HG03097 (cell line): ENCODE results near the gene WNT4.

ENCODE experiments used
- ATAC-seq: cut with Tn5 transposase; IDR thresholded peaks from one replicate; pipeline ENCODE4 v1.9.1; 2021; ENCODE audit not compliant: unreplicated experiment, low FRiP score

The WNT4 gene

DNA sequence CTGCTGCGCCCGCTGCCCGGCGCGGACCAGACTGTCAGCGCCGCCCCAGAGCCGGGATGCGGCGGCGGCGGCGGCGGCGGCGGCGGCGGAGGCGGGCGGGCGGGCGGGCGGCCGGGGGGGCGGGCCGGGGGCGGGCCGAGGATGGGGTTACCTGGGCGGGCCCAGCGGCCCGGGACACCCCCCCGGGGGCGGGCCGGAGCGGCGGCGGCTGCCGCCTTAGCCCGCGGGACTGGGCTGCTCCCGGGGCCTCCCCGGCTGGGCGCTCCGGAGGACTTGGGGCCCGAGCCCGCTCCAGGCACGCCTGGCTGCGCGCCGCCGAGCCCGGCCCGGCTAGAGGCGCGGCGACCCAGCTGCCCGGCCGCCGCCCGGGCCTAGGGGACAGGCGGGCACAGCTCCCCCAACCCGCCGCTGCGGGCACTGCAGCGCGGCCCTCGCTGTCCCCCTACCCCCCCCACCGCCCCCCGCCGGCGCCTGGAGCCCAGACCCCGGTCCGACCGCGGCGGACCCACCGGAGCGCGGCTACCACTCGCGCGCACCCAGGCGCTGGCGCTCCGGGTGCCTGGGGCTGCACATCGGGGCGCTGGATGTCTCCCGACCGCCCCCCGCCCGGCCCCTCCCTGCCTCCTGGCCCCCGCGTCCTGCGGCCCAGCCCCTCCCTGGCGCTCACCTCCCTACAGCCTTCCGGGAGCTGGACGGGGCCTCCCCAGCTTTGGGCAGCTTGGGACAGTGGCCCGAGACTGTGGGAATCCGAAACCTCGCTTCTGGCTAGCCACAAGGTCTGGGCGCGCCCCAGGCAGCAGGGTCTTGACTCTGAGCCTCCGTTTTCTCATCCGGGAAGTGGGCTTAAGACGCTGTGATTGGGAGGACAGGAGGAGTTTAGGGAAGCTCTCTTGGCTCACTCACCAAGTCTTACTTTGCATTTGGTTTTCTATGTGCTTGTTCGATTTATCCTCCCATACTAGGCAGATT, at the start of gene WNT4:
WNT4 (minus strand) TSS at position 33 of the 969 bp plus-strand sequence. CDS start 175 bp downstream, outside the sequence.
- no peak for ATAC-seq

DNA sequence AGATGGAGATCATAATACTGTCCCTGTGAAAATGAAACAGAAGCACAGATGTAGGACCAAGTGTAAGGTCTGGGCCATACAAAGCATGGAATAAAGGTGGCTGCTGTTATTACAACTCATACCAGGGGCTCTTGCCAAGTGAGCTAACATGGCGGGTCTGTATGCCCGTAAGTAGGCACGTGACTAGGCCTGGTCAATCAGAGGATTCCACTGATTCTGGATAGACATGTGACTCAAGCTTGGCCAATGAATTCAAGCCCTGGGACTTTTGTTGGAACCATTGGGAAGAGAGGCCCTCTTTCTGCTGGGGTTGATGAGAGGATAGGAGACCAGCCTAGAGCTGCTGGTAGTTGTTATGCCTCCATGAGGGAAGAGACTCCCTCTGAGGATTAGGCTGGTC, 47.8 kb upstream of the WNT4 start:
- ATAC-seq = no peak

DNA sequence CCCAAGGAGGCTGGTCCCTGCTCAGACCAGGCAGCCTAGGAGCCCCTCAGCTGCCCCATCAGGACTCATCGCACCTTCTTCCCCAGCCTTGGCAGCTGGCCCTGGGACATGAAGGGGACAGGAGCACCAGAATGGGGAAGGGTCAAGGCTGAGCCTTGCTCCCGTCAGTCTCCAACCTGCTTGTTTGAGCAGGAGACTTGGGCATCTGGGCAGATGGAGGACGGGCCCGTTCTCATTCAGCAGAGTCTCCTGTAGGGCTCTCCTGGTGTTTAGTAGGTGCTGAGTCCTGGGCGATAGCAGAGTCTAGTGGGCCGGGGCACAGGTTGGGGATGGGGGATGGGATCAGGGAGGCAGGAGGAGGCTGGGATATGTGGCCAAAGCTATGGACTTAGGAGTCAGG, 47.4 kb upstream of the WNT4 start:
- no peak for ATAC-seq

DNA sequence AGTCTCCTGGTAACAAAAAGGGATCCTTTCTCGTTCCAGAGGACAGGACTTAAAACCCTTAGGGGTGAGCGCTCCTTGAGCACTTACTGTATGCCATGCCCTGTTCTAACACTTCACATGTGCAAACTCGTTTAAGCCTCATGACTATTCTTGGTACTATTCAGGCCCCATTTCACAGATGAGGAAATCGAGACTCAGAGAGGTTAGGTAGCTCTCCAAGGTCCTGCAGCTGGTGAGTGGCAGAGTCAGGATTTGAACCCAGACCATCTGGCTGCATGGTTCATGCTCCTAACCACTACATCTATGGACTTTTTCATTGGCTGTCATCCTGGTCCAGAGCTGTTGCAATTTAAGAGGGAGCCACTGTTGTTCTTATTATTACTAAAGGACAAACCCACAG, 46.7 kb upstream of the WNT4 start:
- no peak for ATAC-seq

DNA sequence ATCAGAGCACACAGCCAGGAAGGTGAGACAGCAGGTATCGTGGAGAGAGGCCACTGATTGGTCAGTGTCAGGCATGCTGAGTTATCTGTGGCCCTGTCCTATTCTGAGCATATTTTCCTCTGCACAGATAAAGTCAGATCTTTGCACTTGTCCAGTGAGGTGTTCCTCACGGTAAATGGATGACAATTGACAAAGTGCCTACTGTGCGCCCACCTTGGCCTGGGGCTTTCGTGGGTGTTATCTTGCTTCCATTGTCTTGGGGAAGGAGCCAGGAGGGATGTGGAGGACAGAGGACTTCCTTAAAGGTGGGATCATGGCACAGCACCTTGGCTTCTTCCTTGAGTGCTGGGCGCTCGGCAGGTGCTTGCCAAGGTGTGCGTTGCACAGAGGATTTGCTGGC, 46.0 kb upstream of the WNT4 start:
- ATAC-seq = no peak

DNA sequence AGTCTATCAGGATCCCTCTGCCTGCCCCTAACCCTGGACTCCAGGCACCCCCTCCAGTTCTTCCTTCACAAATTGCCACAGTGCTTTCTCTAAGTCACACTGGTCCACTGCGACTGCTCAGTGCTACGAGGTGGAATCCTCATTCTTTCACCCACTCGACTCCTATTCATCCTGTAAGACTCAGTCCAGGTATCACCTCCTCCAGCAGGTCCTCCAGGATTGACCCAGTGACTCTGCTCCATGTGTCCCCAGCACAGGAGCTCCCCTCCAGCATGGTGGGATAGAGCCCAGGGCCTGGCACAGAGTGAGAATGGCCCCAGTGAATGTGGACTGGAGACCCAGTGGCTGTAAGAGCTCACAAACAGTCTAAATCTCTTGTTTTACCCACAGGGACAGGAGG, 45.5 kb upstream of the WNT4 start:
- ATAC-seq = no peak

DNA sequence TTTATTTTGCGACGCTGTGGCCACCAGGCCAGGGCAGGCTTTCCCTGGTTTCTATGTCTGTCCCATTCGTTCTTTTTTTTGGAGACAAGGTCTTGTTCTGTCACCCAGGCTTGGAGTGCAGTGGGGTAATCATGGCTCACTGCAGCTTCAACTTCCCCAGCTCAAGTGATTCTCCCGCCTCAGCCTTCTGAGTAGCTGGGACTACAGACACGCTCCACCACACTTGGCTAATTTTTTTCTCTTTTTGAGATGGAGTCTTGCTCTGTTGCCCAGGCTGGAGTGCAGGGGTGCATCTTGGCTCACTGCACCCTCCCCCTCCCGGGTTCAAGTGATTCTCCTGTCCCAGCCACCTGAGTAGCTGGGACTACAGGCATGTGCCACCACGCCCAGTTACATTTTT, 43.4 kb upstream of the WNT4 start:
- no peak for ATAC-seq

DNA sequence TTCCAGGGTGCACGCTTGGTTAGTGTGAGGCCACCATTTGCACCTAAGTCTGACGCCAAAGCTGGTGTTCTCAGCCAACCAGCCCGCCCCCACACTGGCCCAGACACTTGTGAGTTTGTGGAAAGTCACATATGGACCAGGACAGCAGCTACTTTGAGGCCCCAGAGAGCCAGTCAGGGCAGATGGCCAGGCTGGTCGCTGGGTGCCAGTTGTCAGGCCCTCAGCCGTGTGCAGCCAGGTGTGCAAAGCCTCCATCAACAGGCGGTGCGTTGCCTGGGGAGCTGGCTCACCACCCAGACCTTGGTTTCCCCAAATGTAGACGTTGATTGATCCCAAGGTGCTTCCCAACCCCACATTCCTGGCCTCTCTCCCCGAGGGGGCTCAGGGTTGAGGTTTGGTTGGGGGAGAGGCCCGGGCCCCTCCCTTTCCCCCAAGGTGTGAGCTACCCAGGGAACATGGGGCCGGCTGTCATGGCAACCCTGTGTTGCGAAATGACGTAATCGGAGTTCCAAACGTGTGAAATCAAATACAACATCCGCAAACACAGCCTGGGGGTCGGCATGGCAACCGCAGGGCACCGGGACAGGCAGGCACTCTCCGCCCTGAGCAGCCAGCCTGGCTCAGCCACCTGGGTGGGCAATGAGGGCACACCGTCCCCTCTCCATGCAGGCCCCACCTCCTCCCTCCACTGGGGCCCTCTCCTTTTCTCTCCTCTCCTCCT, 42.2 kb upstream of the WNT4 start:
- ATAC-seq = no peak

DNA sequence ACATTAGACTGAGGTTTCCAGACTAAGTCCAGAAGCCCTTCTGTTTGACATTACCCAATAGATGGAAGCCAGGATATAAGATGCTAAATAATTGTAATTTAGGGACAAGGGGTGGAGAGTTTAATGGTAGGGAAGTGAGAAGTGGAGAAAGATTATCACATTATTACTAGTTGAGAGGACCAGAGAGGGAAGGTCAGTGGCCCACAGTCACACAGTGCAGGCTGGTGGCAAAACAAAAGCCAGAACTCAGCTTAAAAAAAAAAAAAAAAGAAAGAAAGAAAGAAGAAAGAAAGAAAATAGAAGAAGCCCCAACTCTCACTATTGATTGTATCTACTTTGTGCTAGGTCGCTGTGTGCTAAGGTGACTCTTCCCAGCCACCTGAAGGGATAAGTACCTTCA, 41.6 kb upstream of the WNT4 start:
- ATAC-seq = no peak

DNA sequence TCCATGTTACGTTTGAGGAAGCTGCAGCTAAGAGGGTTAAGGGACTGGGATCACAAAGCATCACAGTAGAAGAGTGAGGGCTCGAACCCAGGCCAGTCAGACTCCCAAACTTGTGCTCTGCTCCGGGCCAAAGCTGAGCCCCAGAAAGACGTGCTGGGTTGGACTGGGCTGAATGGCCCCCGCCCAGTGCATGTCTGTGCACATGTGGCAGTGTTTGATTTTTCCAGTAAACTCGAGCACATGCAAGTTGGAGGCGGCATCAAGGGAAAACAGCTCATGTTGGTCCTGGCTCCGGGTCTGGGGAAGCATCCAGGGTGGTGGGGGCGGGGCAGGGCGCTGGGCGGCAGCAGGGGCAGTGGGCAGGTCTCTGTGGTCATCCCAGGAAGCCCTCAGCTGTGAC, 39.8 kb upstream of the WNT4 start:
- no peak for ATAC-seq

DNA sequence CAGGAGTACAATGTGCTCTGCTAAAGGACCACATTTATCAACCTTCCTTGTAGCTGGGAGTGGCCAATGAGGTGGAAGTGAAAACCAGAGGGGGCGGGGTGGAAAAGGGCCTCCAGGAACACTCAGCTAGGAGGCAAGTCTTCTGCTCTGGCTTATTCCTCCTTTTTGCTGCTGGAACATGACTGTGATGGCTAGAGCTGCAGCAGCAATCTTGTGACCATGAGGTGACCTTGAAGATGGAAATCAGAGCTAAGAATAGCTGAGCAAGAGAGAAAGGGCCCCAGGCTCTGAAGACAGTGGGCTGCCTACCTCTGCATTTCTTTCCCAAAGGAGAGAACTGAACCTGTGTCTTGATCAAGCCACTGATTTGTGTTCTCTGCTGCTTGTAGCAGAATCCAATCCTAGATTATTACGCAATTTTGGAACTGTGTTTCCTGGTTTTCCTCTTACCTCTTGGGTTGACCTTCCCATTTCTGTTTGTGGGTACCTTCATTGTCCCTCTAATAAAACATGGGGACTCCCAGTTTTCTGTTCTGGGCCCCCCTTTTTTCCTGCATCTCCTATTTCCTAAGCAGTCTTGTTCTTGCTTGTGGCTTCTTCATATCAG, 36.4 kb upstream of the WNT4 start:
- ATAC-seq = no peak

DNA sequence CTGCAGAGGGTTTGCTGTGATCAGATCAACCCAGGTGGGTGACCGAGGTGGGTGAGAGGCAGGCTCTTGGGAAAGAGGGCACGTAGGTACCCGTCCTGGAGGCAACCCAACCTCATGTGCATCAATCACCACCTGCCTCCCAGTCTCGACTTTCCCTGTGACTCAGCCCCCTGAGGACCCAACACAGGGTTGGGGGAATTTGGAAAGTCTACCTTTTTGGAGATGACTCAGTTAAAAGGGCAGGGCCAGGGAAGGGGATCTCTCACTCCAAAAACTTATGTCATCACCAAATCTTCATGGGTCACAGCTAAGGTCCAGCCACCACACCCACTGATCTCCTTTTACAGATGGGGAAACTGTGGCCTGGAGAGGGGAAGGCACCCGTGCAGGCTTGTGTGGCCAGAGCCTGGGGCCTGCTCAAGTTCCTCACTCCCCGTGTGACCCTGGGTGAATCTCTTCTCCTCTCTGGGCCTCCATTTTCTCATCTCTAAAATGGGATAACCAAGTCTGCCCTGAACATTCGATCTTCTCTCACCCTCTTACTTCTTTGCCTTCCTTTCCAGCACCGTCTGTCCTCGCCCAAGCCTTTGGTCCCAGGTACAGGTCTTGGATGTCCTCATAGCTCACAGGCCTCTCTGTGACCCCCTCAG, 34.6 kb upstream of the WNT4 start:
- no peak for ATAC-seq

DNA sequence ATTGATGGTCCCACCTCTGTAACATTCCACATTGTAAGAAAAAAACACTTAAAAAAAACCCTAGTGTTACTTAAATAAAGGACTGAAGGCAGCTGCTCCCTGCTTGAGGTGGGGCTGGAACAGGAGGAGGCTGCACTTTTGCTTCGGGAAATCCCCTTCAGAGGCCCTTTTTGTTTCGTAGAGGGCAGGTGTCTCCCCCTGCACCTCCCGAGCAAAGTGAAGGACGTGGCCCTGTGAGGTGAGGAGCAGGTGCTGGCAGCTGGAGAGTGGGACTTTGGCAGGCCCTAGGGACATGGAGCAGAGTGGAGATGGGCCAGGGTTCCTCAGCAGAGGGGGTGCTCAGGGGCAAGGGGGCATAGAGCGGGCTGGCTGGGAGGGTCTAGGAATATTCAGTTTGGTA, 33.4 kb upstream of the WNT4 start:
- ATAC-seq = no peak

DNA sequence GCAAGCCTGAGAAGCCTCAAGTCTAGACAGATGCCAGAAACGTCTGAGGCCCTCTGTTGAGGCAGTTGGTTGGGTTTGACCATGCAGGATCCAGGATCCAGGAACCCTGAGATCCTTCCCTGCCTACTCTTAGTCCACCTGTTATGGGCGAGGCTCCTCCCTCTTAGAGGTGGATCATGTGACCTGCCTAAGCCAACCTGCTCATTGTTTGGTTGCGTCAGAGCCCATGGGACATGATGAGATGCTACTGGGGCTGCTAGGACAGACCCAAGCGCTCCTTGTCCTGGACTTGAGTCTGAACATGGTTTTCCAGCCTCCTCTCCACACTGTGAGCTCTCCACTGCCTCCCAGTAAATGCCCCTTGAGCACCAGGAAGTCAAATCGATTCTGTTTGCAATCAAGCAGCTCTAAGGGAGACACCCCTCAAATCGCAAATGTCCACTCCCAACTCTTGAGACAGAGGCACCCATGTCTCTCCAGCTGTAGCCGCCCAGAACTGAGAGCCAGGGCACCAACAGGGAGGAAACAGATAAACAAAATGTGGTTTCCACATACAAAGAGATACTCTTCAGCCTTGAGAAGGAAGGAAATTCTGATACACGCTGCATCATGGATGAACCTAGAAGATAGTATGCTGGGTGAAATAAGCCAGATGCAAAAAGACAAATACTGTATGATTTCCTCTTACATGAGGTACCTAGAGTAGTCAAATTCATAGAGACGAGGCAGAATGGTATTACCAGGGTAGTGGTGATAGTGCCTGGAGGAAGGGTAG, 31.7 kb upstream of the WNT4 start:
- no peak for ATAC-seq

DNA sequence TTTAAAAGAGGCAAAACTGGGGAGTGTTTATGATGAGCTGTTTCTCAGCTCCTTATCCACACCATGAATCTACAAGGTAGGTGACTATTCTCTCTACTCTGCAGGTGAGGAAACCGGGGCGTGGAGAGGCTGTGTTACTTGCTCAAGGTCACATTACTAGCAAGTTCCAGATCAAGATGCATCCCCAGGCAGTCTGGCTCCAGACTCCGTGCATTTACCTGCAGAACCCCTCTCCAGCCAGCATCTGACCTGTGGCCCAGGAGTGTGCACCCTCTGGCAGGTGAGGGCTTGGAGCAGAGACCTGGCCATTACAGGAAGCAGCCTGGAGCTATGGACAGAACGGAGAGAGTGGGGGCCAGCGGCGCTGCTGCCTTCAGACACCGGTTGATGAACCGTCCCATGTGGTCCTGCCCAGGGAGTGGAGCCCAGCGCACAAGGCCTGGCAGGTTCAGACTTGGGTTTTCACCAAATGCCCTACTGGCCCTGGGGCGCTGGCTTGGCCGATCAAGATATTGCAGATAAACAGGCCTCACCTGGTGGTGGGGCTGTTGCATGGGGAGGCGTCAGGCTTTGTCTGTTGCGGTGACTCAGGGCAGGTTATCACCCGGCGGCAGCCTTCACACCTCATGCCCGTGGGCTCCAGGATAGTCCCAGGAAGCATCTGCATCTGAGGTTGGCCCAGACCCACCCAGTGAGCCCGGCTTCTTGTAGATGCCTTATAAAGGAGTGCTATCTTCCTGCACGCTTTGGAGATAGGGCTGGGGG, 29.2 kb upstream of the WNT4 start:
- ATAC-seq = no peak

DNA sequence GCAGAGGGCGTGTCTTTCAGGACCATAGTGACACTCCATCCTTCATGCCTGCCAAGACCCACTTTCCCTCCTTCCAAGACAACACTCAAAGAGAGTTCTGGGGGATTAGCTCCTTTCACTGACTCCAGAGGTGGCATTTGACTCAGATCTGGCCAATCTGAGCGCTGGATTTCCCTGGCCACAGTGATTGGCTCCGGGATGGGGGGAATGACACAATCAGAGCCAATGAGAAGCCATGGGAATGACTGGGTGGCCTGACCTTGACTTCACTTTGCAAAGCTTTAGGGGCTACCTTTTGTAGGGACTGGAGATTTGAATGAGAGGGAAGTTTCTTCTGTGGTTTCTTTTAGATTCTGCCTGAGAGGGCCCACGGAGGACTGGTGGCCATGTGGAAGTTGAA, 26.9 kb upstream of the WNT4 start:
- ATAC-seq = no peak

DNA sequence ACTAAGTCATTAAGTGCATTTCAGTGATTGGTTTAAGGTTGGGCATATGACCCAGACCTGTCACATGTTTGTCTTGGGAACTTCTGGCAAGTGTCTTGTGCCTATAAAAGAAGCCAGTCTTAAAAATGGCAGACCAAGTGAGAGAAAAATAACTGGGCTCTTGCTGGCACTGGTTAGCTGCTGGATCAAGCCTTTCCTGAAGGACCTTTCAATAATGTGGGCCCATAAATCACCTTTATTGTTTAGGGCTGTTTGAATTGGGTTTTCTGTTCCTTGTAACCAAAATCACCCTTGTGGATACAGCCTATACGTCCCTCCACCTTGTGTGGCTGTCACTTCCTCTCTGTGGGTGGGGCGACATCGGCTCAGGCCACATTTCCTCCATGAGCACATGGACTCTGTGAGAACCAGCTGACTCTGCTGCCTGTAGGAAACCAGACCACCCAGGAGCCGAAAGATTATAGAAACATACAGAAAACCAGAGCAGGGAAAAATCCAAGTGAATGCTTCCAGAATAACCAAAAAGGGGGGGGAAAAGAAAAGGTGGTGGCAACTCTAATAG, 25.6 kb upstream of the WNT4 start:
- ATAC-seq = no peak

DNA sequence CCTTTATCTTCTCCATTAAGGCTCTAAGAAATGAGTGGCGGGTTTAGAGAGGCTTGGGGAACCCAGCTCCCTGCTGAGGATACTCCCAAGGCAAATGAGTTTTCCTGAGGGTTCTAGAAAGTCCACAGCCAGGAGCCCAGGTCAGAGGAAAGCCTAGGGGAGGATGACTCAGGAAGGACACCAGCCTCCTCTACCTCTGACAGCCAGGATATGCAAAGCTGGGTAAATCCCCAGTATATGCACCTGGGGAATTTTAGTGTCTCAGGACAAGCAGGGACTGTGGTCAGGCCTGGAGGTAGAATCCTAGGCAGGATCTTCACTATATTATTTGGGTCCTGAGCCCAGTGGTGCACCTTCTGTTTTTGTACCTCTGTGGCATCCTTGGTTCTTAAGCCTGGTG, 23.5 kb upstream of the WNT4 start:
- no peak for ATAC-seq
